Measurements from ENCODE around the gene SEMA3D. TPM values are rescaled to one million over a fixed set of nuclear protein-coding genes. Genes with fewer than 3 reads are reported as not detected.

SEMA3D gene
- total RNA-seq: 264 to 278 TPM (median 272 TPM) in 3 replicates

DNA sequence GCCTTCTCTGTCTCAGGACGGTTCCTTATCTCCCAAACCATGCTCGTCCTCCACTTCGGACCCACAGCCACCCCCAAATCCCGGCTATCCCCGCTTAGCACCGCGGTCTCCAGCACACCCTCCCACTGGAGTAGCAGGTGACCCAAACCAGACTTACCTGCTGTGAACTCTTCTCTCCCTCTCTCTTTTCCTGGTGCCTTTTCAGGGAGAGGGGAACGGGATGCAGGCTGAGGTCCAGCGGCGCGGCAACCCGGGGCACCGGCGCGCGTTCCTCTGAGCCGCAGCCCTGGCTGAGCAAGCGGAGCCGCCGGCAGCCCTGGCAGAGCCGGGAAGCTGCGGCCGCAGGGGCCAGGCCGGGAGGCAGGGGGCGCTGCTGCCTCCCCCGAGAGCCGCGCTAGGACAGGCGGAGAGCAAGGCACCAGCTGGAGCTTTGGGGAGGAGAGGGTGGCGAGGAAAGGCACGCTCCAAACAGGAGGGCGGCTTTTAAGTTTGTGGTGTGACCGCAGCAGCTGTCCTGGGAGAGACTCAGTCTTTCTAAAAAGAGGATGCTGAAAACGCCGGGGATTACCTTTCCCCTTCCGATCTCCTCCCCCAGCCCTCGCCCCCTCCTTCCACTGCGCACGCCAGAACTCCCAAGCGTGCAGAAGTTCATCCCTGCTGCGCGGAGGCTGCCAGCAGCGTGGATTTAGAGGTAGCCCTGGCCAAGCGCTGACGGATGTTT is at the start of gene SEMA3D:
TSS of gene SEMA3D (minus strand) at position 536 of the 721 bp plus-strand sequence. CDS start 65,165 bp downstream, outside the sequence.
- Mint-ChIP-seq H3K27ac (peak within 1 kb of the TSS; percentile 95), H3K9me3 (no peaks in the 10 kb centered on the region), H3K4me3 (peak within 1 kb of the TSS; percentile 81), H3K36me3 (no peaks in the 10 kb centered on the region), H3K27me3 (ENCODE audit: low read depth) (no peaks in the 10 kb centered on the region), H3K4me1 (peaks cover 72% of the 10 kb centered on the region)
- DNase-seq (ENCODE audit: low spot score in 2 of 2, unreplicated experiment in 2 of 2): peak; percentile 76 to 91
- TF ChIP-seq, protein P1, sequence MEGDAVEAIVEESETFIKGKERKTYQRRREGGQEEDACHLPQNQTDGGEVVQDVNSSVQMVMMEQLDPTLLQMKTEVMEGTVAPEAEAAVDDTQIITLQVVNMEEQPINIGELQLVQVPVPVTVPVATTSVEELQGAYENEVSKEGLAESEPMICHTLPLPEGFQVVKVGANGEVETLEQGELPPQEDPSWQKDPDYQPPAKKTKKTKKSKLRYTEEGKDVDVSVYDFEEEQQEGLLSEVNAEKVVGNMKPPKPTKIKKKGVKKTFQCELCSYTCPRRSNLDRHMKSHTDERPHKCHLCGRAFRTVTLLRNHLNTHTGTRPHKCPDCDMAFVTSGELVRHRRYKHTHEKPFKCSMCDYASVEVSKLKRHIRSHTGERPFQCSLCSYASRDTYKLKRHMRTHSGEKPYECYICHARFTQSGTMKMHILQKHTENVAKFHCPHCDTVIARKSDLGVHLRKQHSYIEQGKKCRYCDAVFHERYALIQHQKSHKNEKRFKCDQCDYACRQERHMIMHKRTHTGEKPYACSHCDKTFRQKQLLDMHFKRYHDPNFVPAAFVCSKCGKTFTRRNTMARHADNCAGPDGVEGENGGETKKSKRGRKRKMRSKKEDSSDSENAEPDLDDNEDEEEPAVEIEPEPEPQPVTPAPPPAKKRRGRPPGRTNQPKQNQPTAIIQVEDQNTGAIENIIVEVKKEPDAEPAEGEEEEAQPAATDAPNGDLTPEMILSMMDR (IDR thresholded peaks at IDR 0.05; ENCODE audit: unreplicated experiment): peak; percentile 84

DNA sequence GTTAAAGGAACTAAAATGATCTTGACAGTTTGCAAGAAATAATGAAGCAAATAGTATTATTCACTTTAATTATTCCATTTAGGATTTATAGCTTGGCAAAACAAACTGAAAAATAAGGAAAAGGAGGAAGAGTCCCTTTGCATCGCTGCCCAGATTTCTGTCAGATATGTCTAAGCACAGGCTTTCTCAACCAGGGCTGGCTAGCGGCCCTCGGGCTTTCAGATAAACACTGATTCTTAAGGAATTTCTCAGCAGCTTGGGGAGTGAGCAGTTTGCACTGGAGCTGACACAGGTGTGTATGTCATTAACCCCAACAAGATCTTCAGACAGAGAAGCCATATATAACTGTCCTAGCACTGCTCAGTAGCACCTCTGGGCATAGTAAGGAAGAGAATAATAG is 47.9 kb upstream of the SEMA3D start:
- H3K27me3 Mint-ChIP-seq (ENCODE audit: low read depth): no peaks in the 10 kb centered on the region
- H3K27ac Mint-ChIP-seq: peak overlapping the region; percentile 80
- H3K4me3 Mint-ChIP-seq: no peak overlapping the region
- DNase-seq (ENCODE audit: low spot score in 2 of 2, unreplicated experiment in 2 of 2): no peak
- TF ChIP-seq, protein P1 (IDR thresholded peaks at IDR 0.05; ENCODE audit: unreplicated experiment): no peak
- peaks cover 25% of the 10 kb centered on the region for H3K9me3 Mint-ChIP-seq
- peaks cover 38% of the 10 kb centered on the region for H3K4me1 Mint-ChIP-seq
- H3K36me3 Mint-ChIP-seq: peaks cover 14% of the 10 kb centered on the region

- H3K4me1 Mint-ChIP-seq: peaks cover 51% of the 10 kb centered on the region
- no peaks in the 10 kb centered on the region for H3K27me3 Mint-ChIP-seq (ENCODE audit: low read depth)
These were observed 45.2 kb upstream of the SEMA3D start for GRCh38 chr7:85232068-85232467.

GRCh38 chr7:85230623-85231022 is 43.8 kb upstream of the SEMA3D start:
- peaks cover 14% of the 10 kb centered on the region for H3K9me3 Mint-ChIP-seq
- peaks cover 63% of the 10 kb centered on the region for H3K4me1 Mint-ChIP-seq
- H3K27ac Mint-ChIP-seq: no peak overlapping the region
- DNase-seq (ENCODE audit: low spot score in 2 of 2, unreplicated experiment in 2 of 2): no peak
- TF ChIP-seq, protein P1 (IDR thresholded peaks at IDR 0.05; ENCODE audit: unreplicated experiment): no peak
- H3K27me3 Mint-ChIP-seq (ENCODE audit: low read depth): no peaks in the 10 kb centered on the region
- H3K4me3 Mint-ChIP-seq: no peak overlapping the region
- H3K36me3 Mint-ChIP-seq: peaks cover 11% of the 10 kb centered on the region

More at GRCh38 chr7:85232068-85232467, 45.2 kb upstream of the SEMA3D start:
- TF ChIP-seq, protein P1 (IDR thresholded peaks at IDR 0.05; ENCODE audit: unreplicated experiment): no peak
- H3K27ac Mint-ChIP-seq: no peak overlapping the region
- peaks cover 11% of the 10 kb centered on the region for H3K36me3 Mint-ChIP-seq
- H3K9me3 Mint-ChIP-seq: peaks cover 14% of the 10 kb centered on the region
- no peak for DNase-seq (ENCODE audit: low spot score in 2 of 2, unreplicated experiment in 2 of 2)
- H3K4me3 Mint-ChIP-seq: no peak overlapping the region

DNA sequence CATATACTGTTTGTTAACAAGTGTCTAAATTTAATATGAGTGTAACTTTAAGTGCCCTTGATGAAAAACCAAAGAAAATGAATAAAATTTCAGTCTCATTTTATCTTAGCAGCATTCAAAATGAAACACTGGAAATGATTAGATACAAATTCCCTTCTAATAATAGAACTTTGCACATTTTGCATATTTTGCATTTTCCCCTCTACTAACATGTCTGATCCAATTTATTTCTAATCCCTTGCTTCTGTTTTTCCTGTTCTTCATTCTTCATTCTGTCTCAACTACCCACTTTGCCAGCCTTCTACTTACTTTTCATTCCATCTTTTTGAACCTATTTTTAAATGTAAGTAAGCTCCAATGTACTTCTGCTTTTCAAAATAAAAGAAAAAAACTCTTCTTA is 42.7 kb upstream of the SEMA3D start:
- Mint-ChIP-seq H3K27me3 (ENCODE audit: low read depth) (no peaks in the 10 kb centered on the region), H3K36me3 (peaks cover 11% of the 10 kb centered on the region), H3K4me3 (no peak overlapping the region), H3K9me3 (peaks cover 14% of the 10 kb centered on the region), H3K27ac (peak overlapping the region; percentile 37), H3K4me1 (peaks cover 65% of the 10 kb centered on the region)
- TF ChIP-seq, protein P1 (IDR thresholded peaks at IDR 0.05; ENCODE audit: unreplicated experiment): no peak
- no peak for DNase-seq (ENCODE audit: low spot score in 2 of 2, unreplicated experiment in 2 of 2)
